HK-2 (cell line): ENCODE data around the gene ZCCHC14.
A peak's percentile ranks its signal among the peaks of the same experiment; 100 is the strongest.
"Not testable (repeated sequence)": the region's sequence is repeated elsewhere in the genome, so short reads cannot be mapped to it uniquely, and the experiment has no call there.

Experiments
- DNase-seq: peaks from one replicate; pipeline ENCODE4 v3.0.0-alpha.2; 2018; ENCODE audit not compliant: unreplicated experiment

The ZCCHC14 gene

GRCh38 chr16:87497023-87497766 is 4.4 kb upstream of the ZCCHC14 start:
- DNase-seq: not testable (repeated sequence)

DNA sequence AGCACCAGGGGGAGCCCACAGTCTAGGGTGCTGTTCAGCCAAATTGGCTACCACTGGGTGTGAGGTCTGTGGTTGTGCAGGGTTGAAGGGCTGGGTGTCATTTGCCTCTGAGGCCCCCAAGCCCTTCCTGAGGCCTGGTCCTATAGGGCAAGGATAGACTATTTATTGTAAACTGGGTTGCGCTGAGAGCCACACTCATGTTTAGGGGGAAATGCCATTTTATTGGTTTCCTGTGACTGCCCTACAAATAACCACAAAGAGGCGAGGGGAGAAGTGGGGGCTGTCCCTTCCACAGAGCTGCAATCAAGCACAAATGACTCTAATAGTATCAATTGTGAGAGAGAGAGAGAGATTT is 3.6 kb upstream of the ZCCHC14 start:
- no peak for DNase-seq

- no peak for DNase-seq
Observed at GRCh38 chr16:87495578-87496446, 3.0 kb upstream of the ZCCHC14 start.

- DNase-seq: no peak
Observed at GRCh38 chr16:87493608-87494280, 920 bp upstream of the ZCCHC14 start.

GRCh38 chr16:87492291-87492630 is 563 bp downstream of the ZCCHC14 start:
- no peak for DNase-seq

DNA sequence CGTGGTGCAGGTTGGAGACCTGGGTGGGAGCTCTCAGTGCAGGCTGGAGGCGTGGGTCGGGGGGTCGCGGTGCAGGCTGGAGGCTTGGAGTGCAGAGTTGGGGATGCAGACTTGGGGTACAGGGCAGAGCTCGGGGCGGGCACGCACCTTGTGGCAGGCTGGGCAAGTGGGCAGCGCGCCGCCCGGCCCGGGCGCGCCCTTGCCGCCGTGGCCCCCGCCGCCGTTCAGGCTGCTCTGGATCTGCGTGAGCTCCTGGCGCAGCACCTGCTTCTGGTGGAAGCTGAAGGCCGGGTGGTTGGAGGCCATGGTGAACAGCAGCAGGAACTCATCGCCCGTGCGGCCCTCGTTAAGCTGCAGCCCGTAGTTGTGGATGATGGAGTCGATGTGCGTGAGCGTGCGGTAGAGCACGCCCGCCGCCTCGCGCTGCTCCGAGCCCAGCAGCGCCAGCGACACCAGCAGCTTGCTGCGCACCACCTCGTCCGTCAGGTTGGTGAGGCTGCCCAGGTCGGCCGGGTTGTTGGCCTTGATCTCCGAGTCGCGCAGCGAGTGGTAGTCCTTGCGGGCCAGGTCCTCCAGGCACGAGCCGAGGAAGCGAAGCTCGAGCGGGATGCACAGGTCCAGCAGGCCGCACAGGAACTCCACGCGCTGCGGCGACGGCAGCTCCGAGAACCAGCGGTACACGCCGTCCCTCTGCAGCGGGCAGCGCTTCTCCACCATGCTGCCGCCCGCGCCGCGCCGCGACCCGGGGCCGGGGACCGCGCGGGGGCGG is 1.1 kb downstream of the ZCCHC14 start:
- DNase-seq: peak; percentile 31

DNA sequence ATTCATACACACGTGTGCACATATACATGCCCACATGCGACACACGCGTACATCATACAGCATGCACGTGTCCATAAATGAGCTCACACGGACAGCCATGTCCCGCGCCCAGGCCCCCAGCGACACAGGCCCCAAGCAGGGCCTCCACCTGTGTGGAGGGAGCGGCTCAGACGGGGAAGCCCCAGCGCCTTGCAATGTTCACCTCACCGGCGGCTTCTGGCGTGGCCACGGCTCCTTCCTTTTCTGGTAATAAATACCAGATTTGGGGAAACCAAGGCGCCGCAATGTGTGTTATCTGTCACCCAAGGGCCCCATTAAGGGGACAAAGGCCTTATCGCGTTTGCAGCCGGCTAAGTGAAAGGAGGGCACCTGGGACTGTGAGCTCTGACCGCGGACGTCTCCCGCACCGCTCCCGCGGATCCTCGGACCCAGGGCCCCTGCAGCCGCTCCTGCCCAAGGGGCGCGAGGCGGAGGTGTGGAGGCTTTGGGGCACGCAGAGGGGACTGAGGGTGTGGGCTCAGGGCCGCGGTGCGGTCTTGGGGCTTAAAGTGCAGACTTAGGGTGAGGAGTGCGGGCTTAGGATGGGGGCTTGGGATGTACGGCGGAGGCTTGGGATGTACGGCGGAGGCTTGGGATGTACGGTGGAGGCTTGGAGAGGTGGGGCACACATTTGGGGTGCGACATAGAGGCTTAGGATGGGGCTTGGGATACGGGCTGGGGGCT is 1.9 kb downstream of the ZCCHC14 start:
- not testable (repeated sequence) for DNase-seq

- no peak for DNase-seq
Observed at GRCh38 chr16:87490096-87490798, 2.6 kb downstream of the ZCCHC14 start.

DNA sequence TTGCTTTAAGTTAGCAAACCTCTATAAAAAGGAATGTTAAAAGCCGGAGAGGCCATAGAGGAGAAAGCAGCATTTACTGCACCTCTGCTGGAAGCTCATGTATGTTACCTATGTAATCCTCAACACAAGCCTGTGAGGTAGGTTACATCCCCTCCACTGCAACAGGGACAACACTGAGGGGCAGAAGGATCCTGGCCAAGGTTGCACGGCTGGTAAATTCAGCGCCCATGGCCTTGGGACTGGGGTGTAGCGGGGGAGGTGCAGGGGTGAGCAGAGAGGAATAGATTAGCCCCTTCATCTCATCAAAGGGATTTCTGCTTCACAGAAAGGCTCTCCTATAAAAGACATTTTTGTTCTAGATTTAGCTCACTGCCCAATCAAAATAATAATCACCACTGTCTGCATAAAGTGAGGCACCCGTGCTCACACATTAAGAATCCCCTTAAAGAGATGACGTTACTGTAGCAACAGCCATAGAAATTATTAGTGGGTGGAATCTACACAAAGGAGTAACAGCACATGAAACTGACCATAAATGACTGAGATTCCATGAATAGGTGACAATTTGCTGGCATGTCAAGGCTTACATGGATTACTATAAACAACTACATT is 3.3 kb downstream of the ZCCHC14 start:
- no peak for DNase-seq

DNA sequence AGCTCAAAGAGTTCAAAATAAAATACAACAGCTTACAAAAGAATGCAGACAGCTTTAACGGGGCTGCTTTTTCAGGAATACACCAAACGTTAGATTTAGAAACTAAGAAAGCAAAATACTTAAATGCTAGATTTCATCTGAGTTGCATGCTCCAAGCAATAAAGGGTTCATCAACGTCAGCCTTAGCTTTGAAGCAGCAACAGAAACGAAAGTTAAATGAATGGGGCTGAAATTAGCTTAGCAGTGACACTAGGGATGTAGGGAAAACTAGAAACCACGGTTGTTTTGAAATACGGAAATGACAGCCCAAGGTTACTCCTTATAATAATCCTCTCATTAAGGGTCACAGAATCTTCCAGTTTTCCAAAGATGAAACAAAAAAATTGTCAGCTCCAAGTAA is 3.9 kb downstream of the ZCCHC14 start:
- DNase-seq: not testable (repeated sequence)

GRCh38 chr16:87487361-87487924 is 5.4 kb downstream of the ZCCHC14 start:
- DNase-seq: no peak

DNA sequence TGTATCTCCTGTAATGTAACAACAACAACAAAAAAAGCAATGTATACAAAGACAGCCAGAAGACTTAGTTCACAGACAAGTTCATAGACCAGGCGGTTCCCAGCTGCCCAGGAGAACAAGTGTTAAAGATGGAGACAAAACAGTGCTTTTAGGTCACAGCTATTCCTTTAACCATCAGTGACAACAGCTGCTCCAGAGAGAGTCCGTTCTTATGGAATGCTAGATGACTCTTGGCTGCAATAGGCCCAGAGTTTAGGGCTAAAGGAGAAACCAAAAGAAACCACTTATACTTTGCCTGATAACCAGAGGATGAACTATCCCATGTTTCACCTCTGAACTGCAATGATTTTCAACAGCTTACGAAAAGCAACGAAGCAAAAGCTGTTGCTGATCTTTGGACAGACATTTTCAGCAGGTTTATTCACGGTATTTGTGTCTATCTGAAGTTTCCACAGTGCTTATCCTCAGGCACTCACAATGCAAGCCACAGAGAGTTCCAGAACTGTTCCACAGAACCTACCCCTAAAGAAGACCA is 6.0 kb downstream of the ZCCHC14 start:
- DNase-seq: no peak

GRCh38 chr16:87486282-87486681 is 6.5 kb downstream of the ZCCHC14 start:
- DNase-seq: no peak

DNA sequence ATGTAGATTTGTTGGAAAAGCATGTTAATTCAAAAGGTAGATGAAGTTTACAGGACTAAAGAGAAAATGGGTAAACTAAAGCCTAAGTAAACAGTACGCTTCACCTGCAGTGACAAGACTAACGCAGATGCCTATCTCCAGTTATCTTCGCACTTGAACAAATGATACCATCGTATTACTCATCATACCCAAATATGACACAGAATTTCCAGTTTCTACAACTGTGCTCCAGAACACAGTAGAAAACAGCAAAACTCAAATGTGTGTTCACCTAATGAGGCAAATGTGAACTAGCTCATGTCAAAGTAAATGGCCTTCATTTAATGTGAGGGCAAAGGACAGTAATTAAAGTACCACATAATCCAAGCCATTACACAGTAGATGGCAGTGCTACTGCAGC is 7.0 kb downstream of the ZCCHC14 start:
- not testable (repeated sequence) for DNase-seq

- no peak for DNase-seq
Observed at GRCh38 chr16:87484487-87485331, 8.1 kb downstream of the ZCCHC14 start.

DNA sequence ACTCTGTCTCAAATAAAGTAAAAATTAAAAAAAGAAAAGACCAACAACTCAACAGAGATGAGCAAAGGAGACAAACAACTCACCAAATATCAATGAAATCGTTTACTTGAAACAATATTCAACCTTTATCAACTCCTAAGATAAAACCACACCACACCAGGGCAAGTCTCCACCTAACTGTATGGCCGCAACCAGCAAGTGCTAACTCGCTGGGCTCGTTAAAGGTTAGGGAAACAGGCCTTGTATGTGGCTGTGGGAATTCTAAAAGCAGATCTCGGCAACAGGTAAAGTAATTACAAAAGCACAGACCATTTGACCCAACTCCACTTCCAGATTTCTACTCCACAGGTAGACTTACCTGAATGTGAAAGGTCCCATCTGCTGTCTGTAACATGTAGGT is 9.3 kb downstream of the ZCCHC14 start:
- no peak for DNase-seq

GRCh38 chr16:87482670-87483069 is 10.2 kb downstream of the ZCCHC14 start:
- DNase-seq: not testable (repeated sequence)

GRCh38 chr16:87482266-87482665 is 10.6 kb downstream of the ZCCHC14 start:
- no peak for DNase-seq

- DNase-seq: not testable (repeated sequence)
Observed at GRCh38 chr16:87481711-87482110, 11.1 kb downstream of the ZCCHC14 start.
